ENCODE measurements around the gene ARHGAP26. TPM values are rescaled to one million over a fixed set of nuclear protein-coding genes. Genes with fewer than 3 reads are reported as not detected.
A peak's percentile ranks its signal among the peaks of the same experiment; 100 is the strongest.

ARHGAP26 gene
- total and polyA plus RNA-seq, 2 of the 4 experiments (the other 2 are of a cell fraction) = 0.54 to 0.56 TPM

GRCh38 chr5:143231416-143231815 is 461.2 kb downstream of the ARHGAP26 start:
- TF ChIP-seq MAZ (IDR thresholded peaks at IDR 0.05; ENCODE audit: borderline replicate concordance, low read depth, low read length) (no peak), RCOR1 (IDR thresholded peaks at IDR 0.05; ENCODE audit: insufficient replicate concordance, low read length) (no peak), USF2 (IDR thresholded peaks at IDR 0.05; ENCODE audit: low read depth, low read length) (no peak), MXI1 (IDR thresholded peaks at IDR 0.05; ENCODE audit: borderline replicate concordance, low read depth, low read length) (no peak), BHLHE40 (IDR thresholded peaks at IDR 0.05; ENCODE audit: low read depth, low read length) (no peak), RAD21 (IDR thresholded peaks at IDR 0.05; ENCODE audit: low read length) (no peak), NFE2L2 (IDR thresholded peaks at IDR 0.05; ENCODE audit: low read depth, low read length) (no peak), CHD1 (IDR thresholded peaks at IDR 0.05; ENCODE audit: low read depth, low read length) (no peak), CEBPB (IDR thresholded peaks at IDR 0.05; ENCODE audit: low read depth, low read length) (no peak), POLR2A (IDR thresholded peaks at IDR 0.05; ENCODE audit: low read depth, low read length) (no peak), RFX5 (IDR thresholded peaks at IDR 0.05; ENCODE audit: low read depth, low read length) (no peak), FOS (IDR thresholded peaks at IDR 0.05; ENCODE audit: low read depth, low read length) (no peak), ELK1 (IDR thresholded peaks at IDR 0.05; ENCODE audit: borderline replicate concordance, low read depth, low read length) (no peak), SMC3 (IDR thresholded peaks at IDR 0.05; ENCODE audit: low read depth, low read length) (no peak), MAFK (IDR thresholded peaks at IDR 0.05; ENCODE audit: low read depth, low read length) (no peak)
- TF ChIP-seq, protein P1, sequence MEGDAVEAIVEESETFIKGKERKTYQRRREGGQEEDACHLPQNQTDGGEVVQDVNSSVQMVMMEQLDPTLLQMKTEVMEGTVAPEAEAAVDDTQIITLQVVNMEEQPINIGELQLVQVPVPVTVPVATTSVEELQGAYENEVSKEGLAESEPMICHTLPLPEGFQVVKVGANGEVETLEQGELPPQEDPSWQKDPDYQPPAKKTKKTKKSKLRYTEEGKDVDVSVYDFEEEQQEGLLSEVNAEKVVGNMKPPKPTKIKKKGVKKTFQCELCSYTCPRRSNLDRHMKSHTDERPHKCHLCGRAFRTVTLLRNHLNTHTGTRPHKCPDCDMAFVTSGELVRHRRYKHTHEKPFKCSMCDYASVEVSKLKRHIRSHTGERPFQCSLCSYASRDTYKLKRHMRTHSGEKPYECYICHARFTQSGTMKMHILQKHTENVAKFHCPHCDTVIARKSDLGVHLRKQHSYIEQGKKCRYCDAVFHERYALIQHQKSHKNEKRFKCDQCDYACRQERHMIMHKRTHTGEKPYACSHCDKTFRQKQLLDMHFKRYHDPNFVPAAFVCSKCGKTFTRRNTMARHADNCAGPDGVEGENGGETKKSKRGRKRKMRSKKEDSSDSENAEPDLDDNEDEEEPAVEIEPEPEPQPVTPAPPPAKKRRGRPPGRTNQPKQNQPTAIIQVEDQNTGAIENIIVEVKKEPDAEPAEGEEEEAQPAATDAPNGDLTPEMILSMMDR (conservative IDR thresholded peaks at IDR 0.05; ENCODE audit: low read depth, low read length) = no peak
- DNase-seq (peak; percentile 17), ATAC-seq (ENCODE audit: low read depth) (no peak)
- Histone ChIP-seq H3K27ac (ENCODE audit: insufficient read depth, low read length) (no peak overlapping the region), H3K9me1 (ENCODE audit: insufficient read depth, low read length) (peaks cover 12% of the 10 kb centered on the region; the same call in 1 of the 2 replicates), H2BK120ac (ENCODE audit: low read depth, low read length) (peak overlapping the region; percentile 39; the same call in 1 of the 2 replicates), H2AFZ (replicated peaks; ENCODE audit: low read length, poor library complexity) (no peak overlapping the region), H4K8ac (ENCODE audit: low read depth in 2 of 2, low read length in 2 of 2) (no peak overlapping the region; a peak in 1 of 4 replicates), H3K14ac (replicated peaks; ENCODE audit: low read depth, low read length) (peak overlapping the region; percentile 5; the same call in 1 of the 2 replicates), H2AK5ac (ENCODE audit: low read depth, low read length) (peak overlapping the region; percentile 65; the same call in 1 of the 2 replicates), H3K36me3 (ENCODE audit: control insufficient read depth, insufficient read depth, low read length) (no peaks in the 10 kb centered on the region), H3K27me3 (ENCODE audit: control insufficient read depth, insufficient read depth, low read length) (no peaks in the 10 kb centered on the region), H4K5ac (ENCODE audit: low read depth, low read length) (no peak overlapping the region; the same call in 1 of the 2 replicates), H3K4me1 (ENCODE audit: control insufficient read depth, insufficient read depth, low read length) (peaks cover 12% of the 10 kb centered on the region), H3K4me2 (ENCODE audit: low read depth, low read length) (no peak overlapping the region), H3K79me1 (ENCODE audit: low read depth in 1 of 2, low read length in 2 of 2) (no peaks in the 10 kb centered on the region), H4K20me1 (ENCODE audit: insufficient read depth, low read length) (no peaks in the 10 kb centered on the region), H3K4ac (ENCODE audit: low read depth, low read length) (peak overlapping the region; percentile 68), H2BK5ac (ENCODE audit: low read depth, low read length, poor library complexity, severe bottlenecking) (no peak overlapping the region), H3K18ac (ENCODE audit: low read depth, low read length) (peak overlapping the region; percentile 9; the same call in 1 of the 2 replicates), H3K56ac (ENCODE audit: extremely low read depth, insufficient read depth, low read length) (no peak overlapping the region), H3K9me3 (ENCODE audit: control insufficient read depth, insufficient read depth, low read length) (no peaks in the 10 kb centered on the region), H4K91ac (ENCODE audit: insufficient read depth, low read depth, low read length) (peak overlapping the region; percentile 3), H3K4me3 (ENCODE audit: insufficient read depth, low read depth, low read length) (no peak overlapping the region), H3K23ac (ENCODE audit: low read depth, low read length) (peak overlapping the region; percentile 48; the same call in 1 of the 2 replicates), H2BK20ac (ENCODE audit: low read depth, low read length) (peak overlapping the region; percentile 57), H2AK9ac (replicated peaks; ENCODE audit: low read depth, low read length, poor library complexity) (no peak overlapping the region), H2BK15ac (ENCODE audit: low read depth, low read length) (peak overlapping the region; percentile 33; the same call in 2 of the 3 replicates), H3K9ac (ENCODE audit: low read depth, low read length) (no peak overlapping the region)
- dilution Hi-C loops (cut with HindIII; ENCODE audit: low sequenced_read_pairs, unreplicated experiment) (no loop called here), intact Hi-C loops (cut with micrococcal nuclease) (no loop called here), in situ Hi-C loops (cut with MboI; ENCODE audit: low sequenced_read_pairs) (no loop called here)
- CTCF ChIA-PET = no interaction called here
- POLR2A ChIA-PET (ENCODE audit: unreplicated experiment) = no interaction called here
- no TSS peak for BruUV-seq (replicated peaks)
- no CpG with 5 or more reads among the region's 3 CpGs for WGBS, 2 experiments (ENCODE audit: extremely low coverage in 2 of 2, insufficient read length in 1 of 2)
